Osteoblast (primary cell): ENCODE measurements around the gene SLC46A3. TPM values are rescaled to one million over a fixed set of nuclear protein-coding genes. Genes with fewer than 3 reads are reported as not detected.

Source experiments
- DNase-seq: peaks from one replicate; pipeline ENCODE4 v3.0.0; 2011; ENCODE audit warnings: low spot score, mixed read lengths; ENCODE audit not compliant: insufficient read length; ENCODE audit errors: missing footprints
- H2AFZ ChIP-seq: 2 replicates; pipeline ENCODE4 v1.6.0; 2011; ENCODE audit warnings: mild to moderate bottlenecking, low read length
- H3K27ac ChIP-seq: 2 replicates; pipeline ENCODE4 v1.5.1; 2011; ENCODE audit warnings: mild to moderate bottlenecking, low read depth, low read length, moderate library complexity
- H3K27me3 ChIP-seq: 2 replicates; pipeline ENCODE4 v1.6.0; 2012; ENCODE audit warnings: mild to moderate bottlenecking, control low read depth, inconsistent platforms, low read length, moderate library complexity; ENCODE audit not compliant: insufficient read depth
- H3K36me3 ChIP-seq: 2 replicates; pipeline ENCODE4 v1.5.1; 2011; ENCODE audit warnings: mild to moderate bottlenecking, low read length, control low read depth, moderate library complexity; ENCODE audit not compliant: insufficient read depth
- H3K4me1 ChIP-seq: 2 replicates; pipeline ENCODE4 v1.5.1; 2011; ENCODE audit warnings: mild to moderate bottlenecking, low read length, control low read depth, moderate library complexity; ENCODE audit not compliant: insufficient read depth
- H3K4me2 ChIP-seq: 2 replicates; pipeline ENCODE4 v1.6.0; 2011; ENCODE audit warnings: mild to moderate bottlenecking, low read length; ENCODE audit not compliant: insufficient read depth
- H3K4me3 ChIP-seq: fragments of 200-600 bp; sonication (generic); 3 replicates; pipeline ENCODE4 v1.5.1; 2012; ENCODE audit warnings: mild to moderate bottlenecking, low read length, inconsistent platforms; ENCODE audit not compliant: insufficient read depth
- H3K79me2 ChIP-seq: 2 replicates; pipeline ENCODE4 v1.6.0; 2012; ENCODE audit warnings: mild to moderate bottlenecking, low read length, control low read depth, inconsistent platforms; ENCODE audit not compliant: insufficient read depth
- H3K9me3 ChIP-seq: 2 replicates; pipeline ENCODE4 v1.5.1; 2011; ENCODE audit warnings: low read depth, low read length, control low read depth
- H4K20me1 ChIP-seq: 2 replicates; pipeline ENCODE4 v1.6.0; 2012; ENCODE audit warnings: mild to moderate bottlenecking, low read length, control low read depth; ENCODE audit not compliant: insufficient read depth
- total RNA-seq: library from RNA; depleted of rRNA; stranded (reverse); fragments of >200 nt; gene quantifications from 2 replicates; pipeline ENCODE4 v1.2.3, GENCODE V29; 2012
- TF ChIP-seq, protein P1 (sequence below): IDR thresholded peaks from 2 replicates; pipeline ENCODE4 v1.5.1; 2011; ENCODE audit warnings: mild to moderate bottlenecking, low read depth, low read length, moderate library complexity; ENCODE audit errors: extremely low read depth

SLC46A3 gene
- total RNA-seq, 1 donor = 11.2 TPM

DNA sequence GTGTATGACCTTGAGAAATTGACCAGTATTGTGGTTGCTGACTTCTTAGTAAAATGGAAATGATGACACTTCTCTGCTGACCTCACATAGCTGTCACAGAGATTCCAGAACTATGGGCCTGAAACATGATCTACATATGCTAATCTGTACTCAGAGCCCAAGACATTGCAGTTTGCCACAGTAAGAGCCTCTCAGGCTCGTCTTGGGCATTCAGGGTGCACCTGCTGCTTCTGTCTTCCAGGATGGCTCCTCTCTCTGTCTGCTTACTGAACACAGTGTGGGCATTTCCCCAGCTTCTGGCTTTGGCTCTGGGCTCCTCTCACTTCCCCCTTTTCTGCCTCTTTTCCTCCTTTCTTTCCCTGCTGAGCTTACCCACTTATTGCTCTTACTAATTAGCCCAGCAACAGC, 22.3 kb upstream of the SLC46A3 start:
- Histone ChIP-seq H3K27me3 (no peaks in the 10 kb centered on the region), H3K4me2 (no peak overlapping the region), H3K27ac (no peak overlapping the region), H3K4me3 (no peak overlapping the region), H3K36me3 (no peaks in the 10 kb centered on the region), H3K9me3 (no peaks in the 10 kb centered on the region), H3K4me1 (peaks cover 5% of the 10 kb centered on the region), H2AFZ (peak overlapping the region; percentile 20), H3K79me2 (no peaks in the 10 kb centered on the region), H4K20me1 (no peaks in the 10 kb centered on the region)
- DNase-seq = no peak
- TF ChIP-seq, protein P1, sequence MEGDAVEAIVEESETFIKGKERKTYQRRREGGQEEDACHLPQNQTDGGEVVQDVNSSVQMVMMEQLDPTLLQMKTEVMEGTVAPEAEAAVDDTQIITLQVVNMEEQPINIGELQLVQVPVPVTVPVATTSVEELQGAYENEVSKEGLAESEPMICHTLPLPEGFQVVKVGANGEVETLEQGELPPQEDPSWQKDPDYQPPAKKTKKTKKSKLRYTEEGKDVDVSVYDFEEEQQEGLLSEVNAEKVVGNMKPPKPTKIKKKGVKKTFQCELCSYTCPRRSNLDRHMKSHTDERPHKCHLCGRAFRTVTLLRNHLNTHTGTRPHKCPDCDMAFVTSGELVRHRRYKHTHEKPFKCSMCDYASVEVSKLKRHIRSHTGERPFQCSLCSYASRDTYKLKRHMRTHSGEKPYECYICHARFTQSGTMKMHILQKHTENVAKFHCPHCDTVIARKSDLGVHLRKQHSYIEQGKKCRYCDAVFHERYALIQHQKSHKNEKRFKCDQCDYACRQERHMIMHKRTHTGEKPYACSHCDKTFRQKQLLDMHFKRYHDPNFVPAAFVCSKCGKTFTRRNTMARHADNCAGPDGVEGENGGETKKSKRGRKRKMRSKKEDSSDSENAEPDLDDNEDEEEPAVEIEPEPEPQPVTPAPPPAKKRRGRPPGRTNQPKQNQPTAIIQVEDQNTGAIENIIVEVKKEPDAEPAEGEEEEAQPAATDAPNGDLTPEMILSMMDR = no peak

DNA sequence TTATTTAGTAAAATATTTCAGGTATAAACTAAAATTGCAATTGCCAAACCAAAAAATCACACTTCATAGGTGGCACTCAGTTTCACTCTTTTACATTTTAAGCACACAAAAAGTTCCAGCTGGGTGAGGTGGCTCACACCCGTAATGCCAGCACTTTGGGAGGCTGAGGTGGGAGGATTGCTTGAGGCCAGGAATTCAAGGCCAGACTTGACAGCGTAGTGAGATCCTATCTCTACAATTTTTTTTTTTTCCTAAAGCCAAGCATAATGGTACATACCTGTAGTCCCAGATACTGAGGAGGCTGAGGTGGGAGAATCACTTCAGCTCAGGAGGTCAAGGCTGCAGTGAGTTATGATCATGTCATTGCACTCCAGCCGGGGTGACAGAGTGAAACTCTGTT, 20.6 kb upstream of the SLC46A3 start:
- no peak for DNase-seq
- no peak overlapping the region for H3K27ac ChIP-seq
- no peaks in the 10 kb centered on the region for H3K79me2 ChIP-seq
- no peaks in the 10 kb centered on the region for H3K9me3 ChIP-seq
- TF ChIP-seq, protein P1 = no peak
- H3K4me2 ChIP-seq = no peak overlapping the region
- H3K27me3 ChIP-seq = no peaks in the 10 kb centered on the region
- H4K20me1 ChIP-seq = no peaks in the 10 kb centered on the region
- H3K36me3 ChIP-seq = no peaks in the 10 kb centered on the region
- no peak overlapping the region for H3K4me3 ChIP-seq
- no peak overlapping the region for H2AFZ ChIP-seq
- peaks cover 5% of the 10 kb centered on the region for H3K4me1 ChIP-seq

DNA sequence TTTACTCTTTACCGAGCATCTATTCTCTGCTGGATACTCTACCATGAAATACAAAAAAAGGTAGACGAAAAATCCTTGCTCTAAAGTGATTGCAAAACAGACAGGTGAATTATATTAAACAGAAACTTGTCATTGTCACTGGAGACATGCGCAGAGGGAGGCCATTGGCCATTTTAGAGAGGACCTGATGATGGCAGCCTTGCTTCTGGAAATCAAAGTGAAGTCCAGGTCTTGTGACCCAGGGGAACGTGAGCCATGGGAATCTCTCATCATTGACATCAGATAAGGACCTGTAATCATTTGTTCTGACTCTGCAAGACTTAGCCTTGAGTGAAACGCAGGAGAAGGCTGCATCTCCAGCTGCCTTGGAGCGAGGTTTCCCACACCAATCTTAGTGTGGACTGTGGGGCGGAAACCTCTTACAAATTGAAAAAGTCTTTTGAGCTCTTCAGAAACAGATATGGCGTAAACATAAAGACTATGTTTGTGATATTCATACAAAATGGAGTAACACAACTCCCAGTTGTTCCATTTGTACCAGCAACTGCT, 16.8 kb upstream of the SLC46A3 start:
- Histone ChIP-seq H3K9me3 (no peaks in the 10 kb centered on the region), H3K4me2 (no peak overlapping the region), H2AFZ (no peak overlapping the region), H3K4me1 (no peaks in the 10 kb centered on the region), H4K20me1 (no peaks in the 10 kb centered on the region), H3K79me2 (no peaks in the 10 kb centered on the region), H3K36me3 (no peaks in the 10 kb centered on the region), H3K27ac (no peak overlapping the region), H3K27me3 (no peaks in the 10 kb centered on the region), H3K4me3 (no peak overlapping the region)
- no peak for DNase-seq
- TF ChIP-seq, protein P1 = no peak

DNA sequence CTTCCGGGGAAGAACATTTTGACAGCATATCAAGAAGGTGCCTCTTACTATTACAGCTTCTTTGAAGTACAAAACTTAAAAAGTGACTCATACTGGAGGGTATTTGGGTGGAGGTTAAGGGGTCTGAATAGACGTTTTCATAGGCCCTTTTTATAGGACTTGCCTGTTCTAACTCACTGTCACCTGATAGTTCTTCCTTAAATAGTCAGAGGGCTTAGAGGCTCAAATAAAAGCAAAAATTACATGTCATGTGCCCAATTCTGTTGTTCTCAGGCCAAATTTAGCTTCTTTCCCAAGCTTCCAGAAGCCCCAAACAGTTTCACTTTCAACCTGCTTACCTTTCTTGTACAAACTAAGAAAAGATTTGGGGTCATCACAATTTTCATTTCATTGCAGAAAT, 16.1 kb upstream of the SLC46A3 start:
- H3K4me2 ChIP-seq = no peak overlapping the region
- no peak for DNase-seq
- TF ChIP-seq, protein P1 = no peak
- H4K20me1 ChIP-seq = no peaks in the 10 kb centered on the region
- no peaks in the 10 kb centered on the region for H3K27me3 ChIP-seq
- no peak overlapping the region for H2AFZ ChIP-seq
- no peak overlapping the region for H3K4me3 ChIP-seq
- H3K79me2 ChIP-seq = no peaks in the 10 kb centered on the region
- no peaks in the 10 kb centered on the region for H3K36me3 ChIP-seq
- no peak overlapping the region for H3K27ac ChIP-seq
- H3K9me3 ChIP-seq = no peaks in the 10 kb centered on the region
- H3K4me1 ChIP-seq = no peaks in the 10 kb centered on the region
